Measurements from ENCODE around the gene SMIM14.
"Not testable (repeated sequence)": the region's sequence is repeated elsewhere in the genome, so short reads cannot be mapped to it uniquely, and the experiment has no call there.

SMIM14 gene

GRCh38 chr4:39648213-39648612, 9.5 kb upstream of the SMIM14 start:
- DNase-seq (ENCODE audit: low read depth in 2 of 2): no peak

DNA sequence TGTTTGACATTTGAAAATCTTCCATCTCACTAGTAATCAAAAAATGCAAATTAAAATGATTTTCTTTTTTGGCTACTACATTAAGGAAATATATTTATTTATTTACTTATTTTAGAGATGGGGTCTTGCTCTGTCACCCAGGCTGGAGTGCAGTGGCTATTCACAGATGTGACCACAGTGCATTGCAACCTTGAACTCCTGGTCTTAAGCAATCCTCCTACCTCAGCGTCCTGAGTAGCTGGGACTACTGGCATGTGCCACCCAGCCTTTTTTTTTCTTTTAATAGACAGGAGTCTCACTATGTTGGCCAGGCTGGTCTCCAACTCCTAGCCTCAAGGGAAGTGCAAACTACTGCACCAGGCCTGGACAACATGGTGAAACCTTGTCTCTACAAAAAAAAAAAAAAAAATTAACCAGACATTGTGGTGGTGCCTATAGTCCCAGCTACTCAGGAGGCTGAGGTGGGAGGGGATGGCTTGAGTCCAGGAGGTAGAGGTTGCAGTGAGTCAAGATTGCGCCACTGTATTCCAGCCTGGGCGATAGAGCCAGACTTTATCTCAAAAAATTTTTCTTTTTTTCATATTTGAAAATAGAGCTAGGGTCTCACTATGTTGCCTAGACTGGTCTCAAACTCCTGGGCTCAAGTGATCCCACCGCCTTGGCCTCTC, 4.4 kb upstream of the SMIM14 start:
- no peak for DNase-seq (ENCODE audit: low read depth in 2 of 2)

DNA sequence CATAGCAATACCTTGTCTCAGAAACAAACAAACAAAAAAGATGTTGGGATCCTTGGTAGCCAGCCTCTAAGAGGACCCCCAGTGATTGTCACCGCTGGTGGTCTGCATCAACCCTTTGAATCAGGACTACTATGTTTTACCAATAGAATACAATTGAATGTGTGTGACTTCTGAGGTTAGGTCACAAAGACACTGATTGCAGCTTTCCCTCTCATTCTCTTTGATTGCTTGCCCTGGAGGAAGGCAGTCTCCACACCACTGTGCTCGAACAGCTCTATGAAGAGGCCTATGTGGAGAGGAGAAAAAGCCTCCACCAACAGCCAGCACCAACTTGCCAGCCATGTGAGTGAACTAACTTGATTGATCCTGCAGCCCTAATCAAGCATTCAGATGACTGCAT, 2.8 kb upstream of the SMIM14 start:
- DNase-seq (ENCODE audit: low read depth in 2 of 2): no peak

- DNase-seq (ENCODE audit: low read depth in 2 of 2): no peak
Measured at GRCh38 chr4:39637586-39638353, 895 bp downstream of the SMIM14 start.

- DNase-seq (ENCODE audit: low read depth in 2 of 2): no peak
Measured at GRCh38 chr4:39637221-39637585, 1.5 kb downstream of the SMIM14 start.

DNA sequence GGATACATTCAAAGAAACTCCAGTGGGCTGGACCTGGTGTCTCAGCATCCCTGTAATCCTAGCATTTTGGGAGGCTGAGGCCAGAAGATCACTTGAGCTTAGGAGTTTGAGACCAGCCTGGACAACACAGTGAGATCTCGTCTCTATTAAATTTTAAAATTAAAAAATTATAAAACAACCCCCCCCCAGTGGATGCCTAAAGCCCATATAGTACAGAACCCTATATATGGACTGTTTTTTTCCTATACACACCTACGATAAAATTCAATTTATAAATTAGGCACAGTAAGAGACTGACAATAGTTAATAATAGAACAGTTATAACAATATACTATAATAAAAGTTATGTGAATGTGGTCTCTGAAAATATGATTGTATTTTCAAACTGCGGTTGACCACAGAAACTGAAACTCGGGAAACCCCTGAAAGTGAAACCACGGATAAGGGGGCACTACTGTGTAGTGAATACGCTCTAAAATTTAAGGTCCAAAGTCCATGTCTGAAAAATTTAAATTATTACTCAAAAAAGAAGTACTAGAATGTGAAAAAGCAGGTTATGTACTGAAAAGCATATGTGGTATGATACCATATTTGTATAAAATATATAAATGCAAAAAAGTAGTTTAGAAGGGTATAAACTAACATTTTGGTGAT, 2.0 kb downstream of the SMIM14 start:
- peak in 1 of 2 donors; percentile 12 for DNase-seq (ENCODE audit: low read depth in 2 of 2)

DNA sequence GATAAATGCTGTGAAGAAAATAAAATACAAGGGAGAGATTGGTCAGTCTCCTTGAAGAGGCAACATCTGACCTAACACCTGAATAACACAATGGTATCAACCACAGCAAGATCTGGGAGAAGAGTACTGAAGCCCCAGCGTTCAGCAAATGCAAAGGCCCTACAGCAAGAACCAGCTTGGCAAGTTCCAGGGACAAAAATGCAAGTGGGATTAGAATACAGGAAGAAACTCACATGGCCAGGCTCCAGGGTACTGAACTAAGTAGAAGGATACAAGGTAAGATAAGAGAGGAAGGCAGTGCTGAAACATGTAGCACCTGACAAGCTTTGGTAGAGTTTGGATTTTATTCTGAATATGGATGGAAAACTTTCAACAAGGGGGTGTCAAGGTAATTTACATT, 3.6 kb downstream of the SMIM14 start:
- no peak for DNase-seq (ENCODE audit: low read depth in 2 of 2)

DNA sequence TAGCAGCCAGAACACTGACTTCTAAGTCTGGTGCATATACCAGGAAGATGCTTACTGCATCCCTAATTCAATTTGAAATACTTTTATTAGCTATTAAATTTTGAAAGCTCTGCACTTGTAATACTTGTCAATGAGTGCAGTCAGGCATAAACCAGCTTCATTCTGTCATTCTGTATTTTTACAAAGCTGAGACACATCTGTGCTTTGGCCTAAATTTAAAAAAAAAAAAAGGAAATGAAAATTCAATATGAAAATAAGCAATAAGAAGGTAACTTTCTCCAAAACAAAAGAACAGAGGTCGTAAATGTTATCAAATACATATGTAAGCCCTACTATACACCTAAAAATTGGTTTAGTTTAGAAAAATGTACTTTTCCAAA, 7.0 kb downstream of the SMIM14 start:
- DNase-seq (ENCODE audit: low read depth in 2 of 2): no peak

GRCh38 chr4:39627413-39627812, 11.3 kb downstream of the SMIM14 start:
- no peak for DNase-seq (ENCODE audit: low read depth in 2 of 2)

- no peak for DNase-seq (ENCODE audit: low read depth in 2 of 2)
Measured at GRCh38 chr4:39626913-39627312, 11.8 kb downstream of the SMIM14 start.

DNA sequence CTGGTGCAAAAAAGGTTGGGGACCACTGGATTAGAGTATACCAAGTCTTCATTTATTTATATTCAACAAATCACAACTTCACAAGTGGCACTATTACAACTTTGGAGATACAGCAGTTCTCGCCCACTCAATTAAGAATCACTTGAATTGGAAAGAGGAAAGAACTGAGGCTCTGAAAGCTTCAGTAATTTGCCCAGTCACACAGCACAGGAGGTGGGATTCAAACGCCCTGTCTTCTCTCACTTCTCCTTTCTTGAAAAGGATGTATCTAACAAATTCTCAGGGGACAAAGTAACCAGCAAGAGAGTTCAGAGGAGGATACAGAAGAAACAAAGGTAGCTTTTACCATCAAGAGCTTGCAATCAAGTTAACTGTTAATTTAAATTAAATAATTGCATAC, 12.4 kb downstream of the SMIM14 start:
- DNase-seq (ENCODE audit: low read depth in 2 of 2): no peak

DNA sequence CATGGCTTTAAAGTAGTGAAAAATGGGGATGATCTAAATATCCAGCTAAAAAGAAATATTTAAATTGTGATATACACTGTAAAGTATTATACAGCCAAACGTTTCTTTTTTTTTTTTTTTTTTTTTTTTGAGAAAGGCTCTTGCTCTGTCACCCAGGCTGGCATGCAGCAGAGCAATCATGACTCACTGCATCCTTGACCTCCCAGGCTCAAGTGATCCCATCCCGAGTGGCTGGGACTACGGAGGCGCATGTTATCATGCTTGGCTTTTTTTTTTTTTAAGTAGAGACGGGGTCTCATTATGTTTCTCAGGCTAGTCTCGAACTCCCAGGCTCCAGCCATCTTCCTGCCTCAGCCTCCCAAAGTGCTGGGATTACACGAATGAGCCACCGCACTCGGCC, 17.1 kb downstream of the SMIM14 start:
- no peak for DNase-seq (ENCODE audit: low read depth in 2 of 2)

DNA sequence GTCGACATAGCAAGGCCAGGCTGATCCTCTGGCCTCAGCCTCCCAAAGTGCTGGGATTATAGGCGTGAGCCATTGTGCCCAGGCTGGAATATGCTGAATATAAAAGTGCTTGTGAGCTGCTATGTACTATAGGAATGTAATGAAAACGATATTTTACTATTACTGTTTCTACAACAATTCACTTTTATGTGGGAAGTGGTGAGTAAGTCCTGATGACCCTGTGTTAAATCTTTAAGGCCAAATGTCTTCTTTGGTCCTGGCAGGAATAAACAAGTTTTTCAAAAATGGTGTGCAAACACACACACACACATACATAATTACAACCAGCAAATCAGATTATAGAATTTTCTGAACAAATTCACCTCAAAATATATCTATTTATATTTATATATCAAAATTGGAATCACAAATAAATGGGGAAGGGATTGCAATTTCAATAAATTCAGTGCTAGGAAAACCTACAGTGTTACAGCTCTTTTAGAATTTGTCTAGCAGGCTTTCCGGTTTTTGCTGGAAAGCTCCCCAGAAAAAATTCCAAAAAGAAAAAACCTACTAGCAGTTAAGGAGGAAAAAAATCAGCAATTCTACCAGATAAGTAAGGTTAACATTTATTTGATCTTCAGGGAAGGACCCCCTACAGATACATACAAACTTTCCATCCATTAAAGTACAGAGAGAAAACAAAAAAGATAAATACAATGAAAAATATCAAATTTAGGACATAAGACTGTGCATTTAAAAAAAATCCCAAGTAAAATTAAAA, 17.9 kb downstream of the SMIM14 start:
- DNase-seq (ENCODE audit: low read depth in 2 of 2): no peak

DNA sequence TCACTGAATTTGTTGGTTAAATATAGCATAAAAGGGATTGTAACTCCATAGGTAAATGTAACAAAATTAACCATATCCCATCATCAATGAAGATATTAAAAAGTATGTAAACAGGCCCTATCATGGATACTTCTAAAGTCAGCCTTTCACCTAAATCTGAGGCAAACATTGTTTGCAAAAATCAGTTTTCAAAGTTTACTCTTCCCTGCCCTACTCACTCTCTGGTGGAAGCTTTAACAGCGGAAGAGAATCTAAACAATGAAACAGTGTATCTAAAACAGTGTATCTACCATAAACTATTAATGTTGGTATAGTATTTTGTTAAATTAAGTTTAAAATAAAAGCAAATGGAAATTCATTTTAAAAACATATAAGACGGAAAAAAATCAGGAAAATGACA, 21.1 kb downstream of the SMIM14 start:
- DNase-seq (ENCODE audit: low read depth in 2 of 2): no peak

GRCh38 chr4:39616651-39617050, 22.0 kb downstream of the SMIM14 start:
- DNase-seq (ENCODE audit: low read depth in 2 of 2): no peak

DNA sequence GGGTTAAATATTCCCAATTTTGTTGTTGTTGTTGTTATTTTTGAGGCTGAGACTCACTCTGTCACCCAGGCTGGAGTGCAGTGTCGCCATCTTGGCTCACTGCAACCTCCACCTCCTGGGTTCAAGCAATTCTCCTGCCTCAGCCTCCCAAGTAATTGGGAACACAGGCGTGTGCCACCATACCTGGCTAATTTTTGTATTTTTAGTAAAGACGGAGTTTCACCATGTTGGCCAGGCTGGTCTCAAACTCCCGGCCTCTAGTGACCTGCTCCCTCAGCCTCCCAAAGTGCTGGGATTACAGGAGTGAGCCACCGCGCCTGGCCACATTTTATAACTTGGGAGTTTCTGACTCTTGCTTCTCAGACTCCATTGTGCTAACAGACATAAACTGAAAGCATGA, 22.6 kb downstream of the SMIM14 start:
- not testable (repeated sequence) for DNase-seq (ENCODE audit: low read depth in 2 of 2)

- DNase-seq (ENCODE audit: low read depth in 2 of 2): no peak
Measured at GRCh38 chr4:39614487-39615162, 24.0 kb downstream of the SMIM14 start.

GRCh38 chr4:39613093-39613656, 25.5 kb downstream of the SMIM14 start:
- DNase-seq (ENCODE audit: low read depth in 2 of 2): no peak

- no peak for DNase-seq (ENCODE audit: low read depth in 2 of 2)
Measured at GRCh38 chr4:39609454-39609931, 29.2 kb downstream of the SMIM14 start.

DNA sequence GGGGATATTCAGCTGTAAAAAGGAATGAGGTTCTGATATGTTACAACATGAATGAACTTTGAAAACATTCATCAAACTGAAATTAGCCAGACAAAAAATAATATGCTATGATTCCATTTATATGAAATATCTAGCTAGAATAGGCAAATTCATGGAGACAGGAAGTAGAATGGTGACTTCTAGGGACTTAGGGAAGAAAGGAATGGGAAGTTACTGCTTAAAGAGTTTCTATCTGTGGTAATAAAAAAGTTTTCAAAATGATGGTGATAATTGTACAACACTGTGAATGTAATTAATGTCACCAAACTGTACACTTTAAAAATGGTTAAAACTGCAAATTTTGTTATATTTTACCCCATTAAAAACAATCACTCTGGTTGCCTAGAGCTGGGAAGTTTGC, 30.2 kb downstream of the SMIM14 start:
- no peak for DNase-seq (ENCODE audit: low read depth in 2 of 2)

GRCh38 chr4:39606747-39607146, 31.9 kb downstream of the SMIM14 start:
- no peak for DNase-seq (ENCODE audit: low read depth in 2 of 2)
